Esophagus squamous epithelium (tissue), 5 donors: ENCODE data around the gene PTPRB. TPM values are rescaled to one million over a fixed set of nuclear protein-coding genes. Genes with fewer than 3 reads are reported as not detected.

ENCODE experiments used
- DNase-seq: peaks from one replicate; lab custom pipeline; 2025; lab: John Stamatoyannopoulos, UW
- H3K27ac ChIP-seq, 4 donors: fragments of 200-600 bp; sonication (generic); one replicate each; pipeline ENCODE4 v1.5.1; 2016 to 2019; ENCODE audit warnings: mild to moderate bottlenecking in 1 of 4
- H3K27me3 ChIP-seq, 4 donors: fragments of 200-600 bp; sonication (generic); 1 replicate in 3 of 4; 2 replicates in 1 of 4; pipeline versions ENCODE4 v1.5.1 to v1.6.0; 2017 to 2021; ENCODE audit warnings: antibody characterized with exemption in 1 of 4
- H3K36me3 ChIP-seq, 3 donors: fragments of 200-600 bp; sonication (generic); one replicate each; pipeline ENCODE4 v1.5.1; 2016 to 2019
- H3K4me1 ChIP-seq, 3 donors: fragments of 200-600 bp; sonication (generic); one replicate each; pipeline ENCODE4 v1.5.1; 2017 to 2019
- H3K4me3 ChIP-seq, 4 donors: fragments of 200-600 bp; sonication (generic); 1 replicate in 3 of 4; 2 replicates in 1 of 4; pipeline ENCODE4 v1.5.1; 2016 to 2019; ENCODE audit warnings: mild to moderate bottlenecking in 2 of 4, moderate library complexity in 1 of 4
- H3K9me3 ChIP-seq, 3 donors: fragments of 200-600 bp; sonication (generic); one replicate each; pipeline ENCODE4 v1.5.1; 2016 to 2019
- POLR2A ChIP-seq, 4 donors: fragments of 450-650 bp; IDR thresholded peaks; one replicate each; pipeline ENCODE4 v1.6.1; 2017; ENCODE audit warnings: antibody characterized with exemption in 4 of 4, mild to moderate bottlenecking in 4 of 4, moderate library complexity in 3 of 4
- WGBS, 2 donors: methylation state at CpG; one replicate each; pipeline ENCODE4 v1.1.5; 2018; 5-methylcytosine and 5-hydroxymethylcytosine counted together
- intact Hi-C: fragments of 100-400 bp; cut with DNase I; formaldehyde crosslinking; loops from one replicate; pipeline ENCODE4 v1.15.0; 2022
- total RNA-seq, 4 donors: library from RNA; depleted of rRNA; stranded (reverse); fragments of >200 nt; gene quantifications; one replicate each; pipeline ENCODE4 v1.1.0, GENCODE V29; 2016
- TF ChIP-seq, protein P1 (sequence below), 6 experiments: fragments of 450-650 bp in 4 of 6; fragments of 200-600 bp in 2 of 6; sonication (generic) in 2 of 6; IDR thresholded peaks; one replicate each; pipeline ENCODE4 v1.5.1; 2016 to 2019; ENCODE audit warnings: antibody characterized with exemption in 6 of 6, mild to moderate bottlenecking in 4 of 6, moderate library complexity in 4 of 6
- donor health status: DM: yes; HTN: yes; CAD: no.

The PTPRB gene
- total RNA-seq, 4 donors from 2014 or later = 4.0 to 22.9 (median 7.4) TPM

DNA sequence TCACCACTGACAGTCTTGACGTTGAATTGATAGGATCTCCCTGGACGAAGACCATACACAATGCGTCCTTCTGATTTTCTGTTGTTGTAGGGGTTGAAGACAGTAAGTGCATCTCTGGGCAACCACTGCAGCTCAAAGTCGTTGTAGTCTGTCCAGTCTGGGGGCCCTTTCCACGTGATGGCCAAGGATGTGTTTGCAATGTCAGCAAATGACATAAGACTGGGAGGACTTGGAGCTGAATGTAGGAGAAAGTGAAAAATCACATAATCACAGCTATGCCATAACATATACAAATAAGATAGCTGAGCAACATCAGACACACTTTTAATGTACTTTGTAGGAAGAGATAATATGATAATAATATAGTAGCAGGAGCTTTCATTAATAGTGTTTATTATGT, 77.8 kb downstream of the PTPRB start:
- H3K4me3 ChIP-seq = no peak overlapping the region
- H3K36me3 ChIP-seq = no peaks in the 10 kb centered on the region
- no peaks in the 10 kb centered on the region for H3K4me1 ChIP-seq
- TF ChIP-seq, protein P1, sequence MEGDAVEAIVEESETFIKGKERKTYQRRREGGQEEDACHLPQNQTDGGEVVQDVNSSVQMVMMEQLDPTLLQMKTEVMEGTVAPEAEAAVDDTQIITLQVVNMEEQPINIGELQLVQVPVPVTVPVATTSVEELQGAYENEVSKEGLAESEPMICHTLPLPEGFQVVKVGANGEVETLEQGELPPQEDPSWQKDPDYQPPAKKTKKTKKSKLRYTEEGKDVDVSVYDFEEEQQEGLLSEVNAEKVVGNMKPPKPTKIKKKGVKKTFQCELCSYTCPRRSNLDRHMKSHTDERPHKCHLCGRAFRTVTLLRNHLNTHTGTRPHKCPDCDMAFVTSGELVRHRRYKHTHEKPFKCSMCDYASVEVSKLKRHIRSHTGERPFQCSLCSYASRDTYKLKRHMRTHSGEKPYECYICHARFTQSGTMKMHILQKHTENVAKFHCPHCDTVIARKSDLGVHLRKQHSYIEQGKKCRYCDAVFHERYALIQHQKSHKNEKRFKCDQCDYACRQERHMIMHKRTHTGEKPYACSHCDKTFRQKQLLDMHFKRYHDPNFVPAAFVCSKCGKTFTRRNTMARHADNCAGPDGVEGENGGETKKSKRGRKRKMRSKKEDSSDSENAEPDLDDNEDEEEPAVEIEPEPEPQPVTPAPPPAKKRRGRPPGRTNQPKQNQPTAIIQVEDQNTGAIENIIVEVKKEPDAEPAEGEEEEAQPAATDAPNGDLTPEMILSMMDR (IDR thresholded peaks at IDR 0.05) = no peak
- TF ChIP-seq POLR2A (IDR thresholded peaks at IDR 0.05) = no peak
- intact Hi-C loops = no loop called here
- 68 to 81% methylated on average over 5 of the region's 5 CpGs for WGBS, 2 donors
- H3K9me3 ChIP-seq = no peaks in the 10 kb centered on the region
- no peak for DNase-seq
- peaks cover 0 to 6% (median 0%) of the 10 kb centered on the region in 4 donors for H3K27me3 ChIP-seq
- H3K27ac ChIP-seq = no peak overlapping the region

DNA sequence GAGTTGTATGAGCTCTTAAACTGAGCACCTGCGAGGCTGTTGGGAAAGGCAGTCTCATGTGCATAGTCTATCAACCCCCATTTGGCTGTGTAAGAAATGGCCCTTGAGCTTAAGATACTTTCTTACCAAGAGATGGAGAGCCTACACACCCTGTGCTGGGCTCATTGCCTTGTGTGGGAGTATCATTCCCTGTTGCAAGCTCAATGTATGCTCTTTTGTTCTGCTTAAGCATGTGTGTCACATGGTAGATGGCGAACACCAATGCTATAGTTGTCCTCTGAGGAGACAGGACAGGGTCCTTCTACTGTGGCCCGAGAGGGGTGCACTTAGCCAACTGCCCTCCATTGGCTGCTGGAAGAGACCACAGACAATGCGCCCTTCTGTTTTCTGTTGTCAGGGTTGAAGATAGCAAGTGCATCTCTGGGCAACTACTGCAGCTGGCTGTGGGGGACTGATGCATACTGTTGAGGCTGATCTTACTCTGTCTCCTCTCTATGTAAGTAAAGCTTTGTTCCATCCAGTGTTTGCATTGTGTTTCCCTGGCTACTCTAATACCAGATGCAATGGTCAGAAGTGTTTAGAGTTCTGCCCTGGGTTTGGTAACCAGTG, 79.5 kb downstream of the PTPRB start:
- WGBS, 2 donors = 77 to 89% methylated on average over 3 to 4 of the region's 4 CpGs

GRCh38 chr12:70556179-70556869, 80.9 kb downstream of the PTPRB start:
- no peaks in the 10 kb centered on the region for H3K36me3 ChIP-seq
- peaks cover 0 to 6% (median 0%) of the 10 kb centered on the region in 4 donors for H3K27me3 ChIP-seq
- no peak overlapping the region for H3K27ac ChIP-seq
- intact Hi-C loops = no loop called here
- no peaks in the 10 kb centered on the region for H3K4me1 ChIP-seq
- no peaks in the 10 kb centered on the region for H3K9me3 ChIP-seq
- H3K4me3 ChIP-seq = no peak overlapping the region
- TF ChIP-seq POLR2A (IDR thresholded peaks at IDR 0.05) = no peak
- TF ChIP-seq, protein P1 (IDR thresholded peaks at IDR 0.05) = no peak
- no peak for DNase-seq
- WGBS, 2 donors = 34 to 41% methylated on average over 5 of the region's 5 CpGs

More for the DNA sequence above, 79.5 kb downstream of the PTPRB start:
- intact Hi-C loops = no loop called here
- DNase-seq = no peak
- Histone ChIP-seq H3K9me3 (no peaks in the 10 kb centered on the region), H3K36me3 (no peaks in the 10 kb centered on the region), H3K4me1 (no peaks in the 10 kb centered on the region), H3K27me3 (peaks cover 0 to 6% (median 0%) of the 10 kb centered on the region in 4 donors), H3K4me3 (no peak overlapping the region), H3K27ac (no peak overlapping the region)
- no peak for TF ChIP-seq POLR2A (IDR thresholded peaks at IDR 0.05)
- TF ChIP-seq, protein P1 (IDR thresholded peaks at IDR 0.05) = no peak

GRCh38 chr12:70555081-70555480, 82.1 kb downstream of the PTPRB start:
- H3K9me3 ChIP-seq = no peaks in the 10 kb centered on the region
- H3K27me3 ChIP-seq = peaks cover 0 to 6% (median 0%) of the 10 kb centered on the region in 4 donors
- no peak overlapping the region for H3K4me3 ChIP-seq
- intact Hi-C loops = no loop called here
- no peak overlapping the region for H3K27ac ChIP-seq
- TF ChIP-seq, protein P1 (IDR thresholded peaks at IDR 0.05) = no peak
- TF ChIP-seq POLR2A (IDR thresholded peaks at IDR 0.05) = no peak
- H3K36me3 ChIP-seq = no peaks in the 10 kb centered on the region
- no peaks in the 10 kb centered on the region for H3K4me1 ChIP-seq
- WGBS, 2 donors = 49 to 52% methylated on average over 3 of the region's 3 CpGs
- DNase-seq = no peak

- Histone ChIP-seq H3K36me3 (no peaks in the 10 kb centered on the region), H3K4me3 (no peak overlapping the region), H3K4me1 (no peaks in the 10 kb centered on the region), H3K27me3 (peaks cover 0 to 6% (median 0%) of the 10 kb centered on the region in 4 donors), H3K9me3 (no peaks in the 10 kb centered on the region), H3K27ac (no peak overlapping the region)
- no peak for DNase-seq
- intact Hi-C loops = no loop called here
- WGBS, 2 donors = 45 to 63% methylated on average over 2 of the region's 2 CpGs
- no peak for TF ChIP-seq POLR2A (IDR thresholded peaks at IDR 0.05)
- TF ChIP-seq, protein P1 (IDR thresholded peaks at IDR 0.05) = no peak
Measured at GRCh38 chr12:70553391-70553859, 83.8 kb downstream of the PTPRB start.
